ENCODE results near the gene CACNA2D1. TPM values are rescaled to one million over a fixed set of nuclear protein-coding genes. Genes with fewer than 3 reads are reported as not detected.

The CACNA2D1 gene
- total and polyA plus RNA-seq, 7 experiments from 2014 or later, result not detected

DNA sequence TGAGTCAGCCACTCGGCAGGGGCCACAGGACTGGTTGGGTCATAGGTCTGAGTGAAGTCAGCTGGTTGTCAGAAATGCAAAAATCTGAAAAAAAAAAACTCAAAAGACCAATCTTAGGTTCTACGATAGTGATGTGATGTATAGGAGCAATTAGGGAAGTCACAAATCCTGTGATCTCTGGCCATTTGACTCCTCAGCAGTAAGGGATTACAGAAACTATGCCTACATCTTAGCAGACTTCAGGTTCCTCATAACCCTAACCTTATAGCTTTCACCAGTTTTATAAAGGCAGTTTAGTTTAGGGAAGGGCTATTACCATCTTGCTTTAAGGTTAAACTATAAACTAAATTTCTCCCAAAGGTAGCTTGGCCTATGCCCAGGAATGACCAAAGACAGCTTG lies 510.6 kb downstream of the CACNA2D1 start:
- DNase-seq (no peak), ATAC-seq (no peak)
- no peaks in the 10 kb centered on the region for H3K9me3 ChIP-seq (ENCODE audit: control insufficient read depth in 2 of 3, low read length in 3 of 3)
- no peaks in the 10 kb centered on the region for H3K27me3 ChIP-seq (ENCODE audit: control insufficient read depth in 2 of 2, insufficient read depth in 2 of 2, low read length in 2 of 2)
- intact Hi-C loops (cut with micrococcal nuclease), result no loop called here
- H3K36me3 ChIP-seq (ENCODE audit: control insufficient read depth in 2 of 3, insufficient read depth in 3 of 3, low read length in 3 of 3), result no peaks in the 10 kb centered on the region
- Mint-ChIP-seq H3K27me3 (no peaks in the 10 kb centered on the region), H3K4me3 (no peak overlapping the region), H3K27ac (no peak overlapping the region), H3K9me3 (peaks cover 0 to 7% (median 3%) of the 10 kb centered on the region in 11 donors), H3K4me1 (no peaks in the 10 kb centered on the region), H3K36me3 (no peaks in the 10 kb centered on the region)
- H3K4me3 ChIP-seq (ENCODE audit: low read length), result no peak overlapping the region
- ChIA-PET POLR2A (interaction anchor here (0.5 kb wide), 1 partner anchor 42 kb away, joined by 3 read pairs; no protein-coding TSS in a partner anchor), CTCF (no interaction called here)
- H3K4me1 ChIP-seq (ENCODE audit: control insufficient read depth in 2 of 2, insufficient read depth in 2 of 2, low read length in 2 of 2), result no peaks in the 10 kb centered on the region
- H3K27ac ChIP-seq (ENCODE audit: low read depth, low read length), result no peak overlapping the region

- no peaks in the 10 kb centered on the region for H3K27me3 Mint-ChIP-seq
- DNase-seq (no peak), ATAC-seq (no peak)
- CTCF ChIA-PET, result no interaction called here
- H3K4me3 Mint-ChIP-seq, result no peak overlapping the region
- no peaks in the 10 kb centered on the region for H3K4me1 Mint-ChIP-seq
- Histone ChIP-seq H3K36me3 (ENCODE audit: control insufficient read depth in 2 of 3, insufficient read depth in 3 of 3, low read length in 3 of 3) (no peaks in the 10 kb centered on the region), H3K27me3 (ENCODE audit: control insufficient read depth in 2 of 2, insufficient read depth in 2 of 2, low read length in 2 of 2) (no peaks in the 10 kb centered on the region), H3K27ac (ENCODE audit: low read depth, low read length) (no peak overlapping the region), H3K4me3 (ENCODE audit: low read length) (no peak overlapping the region), H3K4me1 (ENCODE audit: control insufficient read depth in 2 of 2, insufficient read depth in 2 of 2, low read length in 2 of 2) (no peaks in the 10 kb centered on the region), H3K9me3 (ENCODE audit: control insufficient read depth in 2 of 3, low read length in 3 of 3) (no peaks in the 10 kb centered on the region)
- H3K9me3 Mint-ChIP-seq, result peaks cover 0 to 12% (median 3%) of the 10 kb centered on the region in 11 donors
- no peak overlapping the region for H3K27ac Mint-ChIP-seq
- POLR2A ChIA-PET, result no interaction called here
- H3K36me3 Mint-ChIP-seq, result no peaks in the 10 kb centered on the region
- intact Hi-C loops (cut with micrococcal nuclease), result no loop called here
Measured at GRCh38 chr7:81929386-81929785, 514.2 kb downstream of the CACNA2D1 start.

DNA sequence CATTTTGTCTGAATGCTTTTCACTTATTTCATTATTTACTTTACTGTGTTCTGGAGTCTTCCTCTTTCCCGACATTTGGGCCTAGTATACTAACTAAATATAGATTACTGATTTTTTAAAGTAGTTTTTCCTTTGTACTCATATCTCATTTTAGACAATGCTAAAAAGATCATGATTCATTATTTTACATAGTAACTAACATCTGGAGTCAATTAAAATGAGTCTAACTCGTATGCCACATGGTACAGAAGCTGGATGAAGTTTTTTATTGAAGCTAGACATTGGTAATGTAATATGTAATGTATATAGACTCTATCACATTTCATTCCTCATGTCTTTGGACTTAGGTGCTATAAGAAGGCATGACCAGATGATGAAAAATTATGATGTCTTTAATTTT lies 517.4 kb downstream of the CACNA2D1 start:
- no peaks in the 10 kb centered on the region for H3K4me1 ChIP-seq (ENCODE audit: control insufficient read depth in 2 of 2, insufficient read depth in 2 of 2, low read length in 2 of 2)
- Mint-ChIP-seq H3K4me3 (no peak overlapping the region), H3K36me3 (no peaks in the 10 kb centered on the region), H3K4me1 (no peaks in the 10 kb centered on the region), H3K9me3 (peaks cover 0 to 15% (median 3%) of the 10 kb centered on the region in 11 donors), H3K27ac (no peak overlapping the region), H3K27me3 (no peaks in the 10 kb centered on the region)
- POLR2A ChIA-PET, result no interaction called here
- no peak for ATAC-seq
- no peak overlapping the region for H3K4me3 ChIP-seq (ENCODE audit: low read length)
- no peaks in the 10 kb centered on the region for H3K36me3 ChIP-seq (ENCODE audit: control insufficient read depth in 2 of 3, insufficient read depth in 3 of 3, low read length in 3 of 3)
- intact Hi-C loops (cut with micrococcal nuclease), result no loop called here
- no peak overlapping the region for H3K27ac ChIP-seq (ENCODE audit: low read depth, low read length)
- CTCF ChIA-PET, result no interaction called here
- H3K27me3 ChIP-seq (ENCODE audit: control insufficient read depth in 2 of 2, insufficient read depth in 2 of 2, low read length in 2 of 2), result no peaks in the 10 kb centered on the region
- H3K9me3 ChIP-seq (ENCODE audit: control insufficient read depth in 2 of 3, low read length in 3 of 3), result no peaks in the 10 kb centered on the region
- no peak for DNase-seq

- Mint-ChIP-seq H3K36me3 (no peaks in the 10 kb centered on the region), H3K27me3 (no peaks in the 10 kb centered on the region), H3K9me3 (peaks cover 0 to 10% (median 2%) of the 10 kb centered on the region in 11 donors), H3K27ac (no peak overlapping the region), H3K4me1 (no peaks in the 10 kb centered on the region), H3K4me3 (no peak overlapping the region)
- Histone ChIP-seq H3K27me3 (ENCODE audit: control insufficient read depth in 2 of 2, insufficient read depth in 2 of 2, low read length in 2 of 2) (no peaks in the 10 kb centered on the region), H3K27ac (ENCODE audit: low read depth, low read length) (no peak overlapping the region), H3K4me3 (ENCODE audit: low read length) (no peak overlapping the region), H3K36me3 (ENCODE audit: control insufficient read depth in 2 of 3, insufficient read depth in 3 of 3, low read length in 3 of 3) (no peaks in the 10 kb centered on the region), H3K4me1 (ENCODE audit: control insufficient read depth in 2 of 2, insufficient read depth in 2 of 2, low read length in 2 of 2) (no peaks in the 10 kb centered on the region), H3K9me3 (ENCODE audit: control insufficient read depth in 2 of 3, low read length in 3 of 3) (no peaks in the 10 kb centered on the region)
- ChIA-PET POLR2A (no interaction called here), CTCF (no interaction called here)
- DNase-seq, result no peak
- intact Hi-C loops (cut with micrococcal nuclease), result no loop called here
- no peak for ATAC-seq
Measured at GRCh38 chr7:81925530-81925929, 518.0 kb downstream of the CACNA2D1 start.

DNA sequence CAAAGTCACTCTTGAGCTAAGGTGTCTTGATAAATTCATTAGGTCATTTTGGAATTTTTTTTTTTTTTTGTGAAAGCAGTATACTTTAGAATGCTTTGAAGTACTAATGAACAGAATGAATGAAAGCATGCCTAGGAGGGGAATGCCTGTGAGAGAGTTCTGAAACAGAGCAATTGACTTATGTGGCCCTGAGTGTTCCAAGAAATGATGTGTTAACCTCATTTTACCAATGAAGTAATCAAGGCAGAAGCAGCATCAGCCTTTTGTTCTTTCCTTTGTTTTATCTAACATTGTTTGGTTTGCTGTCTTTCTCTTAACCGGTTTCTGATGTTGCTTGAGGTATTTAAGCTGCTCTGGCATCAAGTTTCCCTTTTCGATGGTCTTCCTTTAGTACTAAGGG lies 519.1 kb downstream of the CACNA2D1 start:
- ATAC-seq, result no peak
- POLR2A ChIA-PET, result no interaction called here
- CTCF ChIA-PET, result no interaction called here
- H3K27ac Mint-ChIP-seq, result no peak overlapping the region
- no peaks in the 10 kb centered on the region for H3K4me1 ChIP-seq (ENCODE audit: control insufficient read depth in 2 of 2, insufficient read depth in 2 of 2, low read length in 2 of 2)
- intact Hi-C loops (cut with micrococcal nuclease), result no loop called here
- no peak overlapping the region for H3K4me3 ChIP-seq (ENCODE audit: low read length)
- no peaks in the 10 kb centered on the region for H3K4me1 Mint-ChIP-seq
- no peaks in the 10 kb centered on the region for H3K36me3 ChIP-seq (ENCODE audit: control insufficient read depth in 2 of 3, insufficient read depth in 3 of 3, low read length in 3 of 3)
- H3K27ac ChIP-seq (ENCODE audit: low read depth, low read length), result no peak overlapping the region
- H3K4me3 Mint-ChIP-seq, result no peak overlapping the region
- no peaks in the 10 kb centered on the region for H3K27me3 Mint-ChIP-seq
- peaks cover 0 to 10% (median 2%) of the 10 kb centered on the region in 11 donors for H3K9me3 Mint-ChIP-seq
- no peaks in the 10 kb centered on the region for H3K9me3 ChIP-seq (ENCODE audit: control insufficient read depth in 2 of 3, low read length in 3 of 3)
- H3K36me3 Mint-ChIP-seq, result no peaks in the 10 kb centered on the region
- H3K27me3 ChIP-seq (ENCODE audit: control insufficient read depth in 2 of 2, insufficient read depth in 2 of 2, low read length in 2 of 2), result no peaks in the 10 kb centered on the region
- DNase-seq, result no peak

DNA sequence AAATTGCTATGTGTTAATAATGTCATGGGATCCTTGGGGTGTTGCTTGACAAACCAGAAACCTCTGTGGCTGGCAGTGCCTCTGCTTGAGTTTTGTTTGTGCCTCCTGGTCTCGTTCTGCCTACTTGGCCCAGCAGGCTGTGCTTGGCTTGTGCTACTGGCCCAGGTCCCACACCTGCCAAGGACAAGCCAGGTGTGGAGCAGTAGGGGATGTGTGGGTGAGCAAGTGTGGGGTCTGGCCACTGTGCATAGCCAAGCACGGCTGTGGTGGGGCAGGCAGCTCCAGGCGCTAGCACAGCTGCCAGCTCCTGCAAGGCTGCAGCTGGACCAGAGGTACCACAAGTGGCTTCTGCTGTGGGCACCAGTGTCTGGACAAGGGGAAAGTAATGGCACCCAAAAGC lies 524.1 kb downstream of the CACNA2D1 start:
- intact Hi-C loops (cut with micrococcal nuclease), result no loop called here
- Histone ChIP-seq H3K4me3 (ENCODE audit: low read length) (no peak overlapping the region), H3K4me1 (ENCODE audit: control insufficient read depth in 2 of 2, insufficient read depth in 2 of 2, low read length in 2 of 2) (no peaks in the 10 kb centered on the region), H3K36me3 (ENCODE audit: control insufficient read depth in 2 of 3, insufficient read depth in 3 of 3, low read length in 3 of 3) (no peaks in the 10 kb centered on the region), H3K27me3 (ENCODE audit: control insufficient read depth in 2 of 2, insufficient read depth in 2 of 2, low read length in 2 of 2) (no peaks in the 10 kb centered on the region), H3K9me3 (ENCODE audit: control insufficient read depth in 2 of 3, low read length in 3 of 3) (peaks cover 0 to 3% (median 0%) of the 10 kb centered on the region in 3 experiments), H3K27ac (ENCODE audit: low read depth, low read length) (no peak overlapping the region)
- Mint-ChIP-seq H3K4me1 (no peaks in the 10 kb centered on the region), H3K4me3 (no peak overlapping the region), H3K36me3 (no peaks in the 10 kb centered on the region), H3K27me3 (no peaks in the 10 kb centered on the region), H3K27ac (no peak overlapping the region), H3K9me3 (peaks cover 0 to 24% (median 10%) of the 10 kb centered on the region in 11 donors)
- POLR2A ChIA-PET, result no interaction called here
- DNase-seq (no peak), ATAC-seq (no peak)
- CTCF ChIA-PET, result no interaction called here

DNA sequence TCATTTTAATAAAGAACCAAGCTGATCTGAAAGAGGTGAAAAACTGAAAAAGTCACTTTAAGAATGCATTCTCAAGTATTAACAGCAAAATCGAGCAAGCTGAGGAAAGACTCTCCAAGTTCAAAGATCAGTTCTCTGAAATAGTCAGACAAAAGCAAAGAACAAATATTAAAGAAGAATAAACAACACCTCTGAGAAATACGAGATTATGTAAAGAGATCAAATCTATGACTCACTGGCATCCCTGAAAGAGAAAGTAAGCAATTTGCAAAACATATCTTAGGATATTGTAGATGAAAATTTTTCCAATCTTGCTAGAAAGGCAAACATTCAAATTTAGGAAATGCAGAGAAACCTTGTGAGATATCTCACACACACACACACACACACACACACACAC lies 535.4 kb downstream of the CACNA2D1 start:
- Mint-ChIP-seq H3K4me1 (peaks cover 0 to 1% (median 0%) of the 10 kb centered on the region in 7 donors), H3K4me3 (no peak overlapping the region), H3K27ac (no peak overlapping the region), H3K9me3 (peaks cover 0 to 13% (median 4%) of the 10 kb centered on the region in 11 donors), H3K27me3 (no peaks in the 10 kb centered on the region), H3K36me3 (no peaks in the 10 kb centered on the region)
- DNase-seq (no peak), ATAC-seq (no peak)
- Histone ChIP-seq H3K36me3 (ENCODE audit: control insufficient read depth in 2 of 3, insufficient read depth in 3 of 3, low read length in 3 of 3) (no peaks in the 10 kb centered on the region), H3K4me3 (ENCODE audit: low read length) (no peak overlapping the region), H3K27me3 (ENCODE audit: control insufficient read depth in 2 of 2, insufficient read depth in 2 of 2, low read length in 2 of 2) (no peaks in the 10 kb centered on the region), H3K27ac (ENCODE audit: low read depth, low read length) (no peak overlapping the region), H3K4me1 (ENCODE audit: control insufficient read depth in 2 of 2, insufficient read depth in 2 of 2, low read length in 2 of 2) (no peaks in the 10 kb centered on the region), H3K9me3 (ENCODE audit: control insufficient read depth in 2 of 3, low read length in 3 of 3) (peaks cover 0 to 5% (median 0%) of the 10 kb centered on the region in 3 experiments)
- intact Hi-C loops (cut with micrococcal nuclease), result no loop called here
- ChIA-PET CTCF (no interaction called here), POLR2A (no interaction called here)

Data from naive thymus-derived CD4-positive, alpha-beta T cell (primary cell).